Measurements from ENCODE around the gene BABAM1.

The BABAM1 gene

DNA sequence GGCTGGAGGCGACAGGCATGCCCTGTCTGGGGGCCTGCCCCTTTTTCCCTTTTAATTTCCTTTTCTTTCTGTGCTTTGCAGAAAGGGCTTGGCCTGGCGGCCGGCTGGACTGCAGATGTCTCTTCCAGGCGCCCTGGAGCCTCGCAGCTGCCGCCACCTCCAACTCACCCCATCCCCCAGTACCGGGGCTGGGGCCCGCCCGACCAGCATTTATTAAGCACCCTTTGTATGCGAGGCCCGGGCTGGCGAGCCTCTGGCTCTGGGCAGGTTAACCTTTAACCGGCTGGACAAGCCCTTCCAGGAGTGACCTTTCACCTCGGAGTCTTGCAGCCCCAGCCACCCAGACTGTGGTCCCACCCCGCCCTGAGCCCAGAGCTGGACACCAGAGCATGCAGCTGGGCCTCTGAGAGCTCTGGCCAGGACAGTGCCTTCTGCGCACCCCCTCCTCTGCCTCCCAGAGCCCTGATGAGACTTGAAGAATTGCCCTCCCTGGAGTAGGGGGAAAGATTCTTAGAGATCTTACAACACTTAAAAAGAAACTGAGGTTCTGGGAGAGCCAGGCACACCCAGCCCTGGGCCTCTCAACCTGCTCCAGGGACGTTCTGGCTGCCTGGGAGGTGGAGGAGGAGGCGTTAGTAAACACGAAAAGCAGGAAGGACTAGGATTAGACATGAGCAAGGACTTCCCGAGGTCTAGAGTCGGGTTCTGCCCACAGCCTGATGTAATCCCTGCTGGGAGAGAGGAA, 20.4 kb upstream of the BABAM1 start:
- no peak for DNase-seq
- no peak overlapping the region for H3K27ac ChIP-seq
- in situ Hi-C loops (cut with HindIII; ENCODE audit: low pct_ligation_motif_present, low sequenced_read_pairs), result no loop called here
- TF ChIP-seq, protein P1, sequence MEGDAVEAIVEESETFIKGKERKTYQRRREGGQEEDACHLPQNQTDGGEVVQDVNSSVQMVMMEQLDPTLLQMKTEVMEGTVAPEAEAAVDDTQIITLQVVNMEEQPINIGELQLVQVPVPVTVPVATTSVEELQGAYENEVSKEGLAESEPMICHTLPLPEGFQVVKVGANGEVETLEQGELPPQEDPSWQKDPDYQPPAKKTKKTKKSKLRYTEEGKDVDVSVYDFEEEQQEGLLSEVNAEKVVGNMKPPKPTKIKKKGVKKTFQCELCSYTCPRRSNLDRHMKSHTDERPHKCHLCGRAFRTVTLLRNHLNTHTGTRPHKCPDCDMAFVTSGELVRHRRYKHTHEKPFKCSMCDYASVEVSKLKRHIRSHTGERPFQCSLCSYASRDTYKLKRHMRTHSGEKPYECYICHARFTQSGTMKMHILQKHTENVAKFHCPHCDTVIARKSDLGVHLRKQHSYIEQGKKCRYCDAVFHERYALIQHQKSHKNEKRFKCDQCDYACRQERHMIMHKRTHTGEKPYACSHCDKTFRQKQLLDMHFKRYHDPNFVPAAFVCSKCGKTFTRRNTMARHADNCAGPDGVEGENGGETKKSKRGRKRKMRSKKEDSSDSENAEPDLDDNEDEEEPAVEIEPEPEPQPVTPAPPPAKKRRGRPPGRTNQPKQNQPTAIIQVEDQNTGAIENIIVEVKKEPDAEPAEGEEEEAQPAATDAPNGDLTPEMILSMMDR (IDR thresholded peaks at IDR 0.05; ENCODE audit: low read depth, low read length, missing control alignments), result no peak
- no peaks in the 10 kb centered on the region for H3K36me3 ChIP-seq (replicated peaks)
- H3K4me3 ChIP-seq (ENCODE audit: low read depth, low read length), result peak overlapping the region; percentile 51
- H3K27me3 ChIP-seq (replicated peaks), result no peaks in the 10 kb centered on the region

GRCh38 chr19:17248011-17248776, 19.0 kb upstream of the BABAM1 start:
- Histone ChIP-seq H3K36me3 (replicated peaks) (no peaks in the 10 kb centered on the region), H3K4me3 (ENCODE audit: low read depth, low read length) (no peak overlapping the region), H3K27me3 (replicated peaks) (no peaks in the 10 kb centered on the region), H3K27ac (no peak overlapping the region)
- in situ Hi-C loops (cut with HindIII; ENCODE audit: low pct_ligation_motif_present, low sequenced_read_pairs), result no loop called here
- TF ChIP-seq, protein P1 (IDR thresholded peaks at IDR 0.05; ENCODE audit: low read depth, low read length, missing control alignments), result no peak
- DNase-seq, result no peak

DNA sequence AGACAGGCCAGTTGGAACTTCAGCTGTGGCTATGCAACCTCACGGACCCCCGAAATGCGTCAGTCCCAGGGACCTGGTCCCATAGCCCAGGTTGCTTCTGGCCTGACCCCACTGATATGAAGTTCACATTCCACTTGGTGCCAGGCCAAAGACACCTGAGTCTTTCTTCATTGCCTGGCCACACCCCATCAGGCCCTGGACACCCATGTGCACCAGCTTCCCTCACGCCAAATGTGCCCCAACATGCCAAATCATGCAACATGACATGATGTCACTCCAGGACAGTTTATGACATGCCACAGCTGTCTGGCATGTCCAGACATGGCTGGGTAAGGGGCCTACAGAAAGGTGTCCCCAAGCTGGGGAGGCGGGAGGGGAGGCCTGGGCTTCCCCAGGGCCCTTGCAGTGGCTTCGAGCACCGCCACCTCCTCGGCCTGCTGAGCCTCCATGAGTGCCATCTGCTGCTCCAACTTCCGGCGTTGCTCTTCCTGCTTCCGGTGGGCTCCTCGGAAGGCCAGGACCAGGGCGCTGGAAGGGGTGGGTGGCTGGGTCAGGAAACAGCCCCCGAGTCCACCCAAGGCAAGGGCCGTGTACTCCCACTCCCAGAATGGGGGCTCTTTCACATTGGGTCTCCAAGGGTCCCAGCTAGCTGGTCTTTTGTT, 17.2 kb upstream of the BABAM1 start:
- DNase-seq, result no peak
- Histone ChIP-seq H3K4me3 (ENCODE audit: low read depth, low read length) (no peak overlapping the region), H3K36me3 (replicated peaks) (no peaks in the 10 kb centered on the region), H3K27ac (no peak overlapping the region), H3K27me3 (replicated peaks) (no peaks in the 10 kb centered on the region)
- TF ChIP-seq, protein P1 (IDR thresholded peaks at IDR 0.05; ENCODE audit: low read depth, low read length, missing control alignments), result no peak
- in situ Hi-C loops (cut with HindIII; ENCODE audit: low pct_ligation_motif_present, low sequenced_read_pairs), result no loop called here

GRCh38 chr19:17254636-17255035, 12.6 kb upstream of the BABAM1 start:
- in situ Hi-C loops (cut with HindIII; ENCODE audit: low pct_ligation_motif_present, low sequenced_read_pairs), result no loop called here
- TF ChIP-seq, protein P1 (IDR thresholded peaks at IDR 0.05; ENCODE audit: low read depth, low read length, missing control alignments), result no peak
- no peaks in the 10 kb centered on the region for H3K36me3 ChIP-seq (replicated peaks)
- H3K4me3 ChIP-seq (ENCODE audit: low read depth, low read length), result no peak overlapping the region
- no peaks in the 10 kb centered on the region for H3K27me3 ChIP-seq (replicated peaks)
- DNase-seq, result no peak
- no peak overlapping the region for H3K27ac ChIP-seq

DNA sequence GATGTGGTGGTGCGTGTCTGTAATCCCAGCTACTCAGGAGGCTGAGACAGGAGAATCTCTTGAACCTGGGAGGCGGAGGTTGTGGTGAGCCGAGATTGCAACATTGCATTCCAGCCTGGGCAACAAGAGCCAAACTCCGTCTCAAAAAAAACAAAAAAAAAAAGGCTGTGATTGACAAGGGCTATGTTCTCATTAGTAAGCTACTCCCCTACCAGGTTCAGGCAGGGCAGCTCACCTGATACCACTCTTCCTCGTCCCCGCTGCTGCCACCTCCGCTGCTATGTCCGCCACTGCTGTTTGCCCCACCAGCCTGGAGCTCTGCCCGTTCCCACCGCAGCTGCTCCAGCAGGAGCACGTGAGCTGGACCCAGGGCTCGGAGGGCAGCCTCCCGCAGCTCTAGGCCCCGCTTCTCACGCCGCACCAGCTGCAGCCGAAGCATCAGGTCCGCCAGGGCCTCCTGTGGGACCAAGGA, 12.1 kb upstream of the BABAM1 start:
- Histone ChIP-seq H3K27ac (no peak overlapping the region), H3K4me3 (ENCODE audit: low read depth, low read length) (no peak overlapping the region), H3K27me3 (replicated peaks) (no peaks in the 10 kb centered on the region), H3K36me3 (replicated peaks) (no peaks in the 10 kb centered on the region)
- no peak for DNase-seq
- in situ Hi-C loops (cut with HindIII; ENCODE audit: low pct_ligation_motif_present, low sequenced_read_pairs), result no loop called here
- TF ChIP-seq, protein P1 (IDR thresholded peaks at IDR 0.05; ENCODE audit: low read depth, low read length, missing control alignments), result no peak
